Fibroblast of lung (primary cell): ENCODE data around the gene CAV3.

Source experiments
- EZH2 ChIP-seq: IDR thresholded peaks from 2 replicates; pipeline ENCODE4 v1.5.1; 2012; ENCODE audit warnings: low read length, control low read depth, mild to moderate bottlenecking; ENCODE audit errors: missing control alignments
- TF ChIP-seq, protein P1 (sequence below), 2 donors: IDR thresholded peaks in 1 of 2; conservative IDR thresholded peaks in 1 of 2; 1 replicate in 1 of 2; 2 replicates in 1 of 2; pipeline ENCODE4 v1.5.1; 2011 to 2012; ENCODE audit warnings: low read length in 2 of 2, control low read depth in 1 of 2, inconsistent platforms in 1 of 2, low read depth in 1 of 2, mild to moderate bottlenecking in 1 of 2

DNA sequence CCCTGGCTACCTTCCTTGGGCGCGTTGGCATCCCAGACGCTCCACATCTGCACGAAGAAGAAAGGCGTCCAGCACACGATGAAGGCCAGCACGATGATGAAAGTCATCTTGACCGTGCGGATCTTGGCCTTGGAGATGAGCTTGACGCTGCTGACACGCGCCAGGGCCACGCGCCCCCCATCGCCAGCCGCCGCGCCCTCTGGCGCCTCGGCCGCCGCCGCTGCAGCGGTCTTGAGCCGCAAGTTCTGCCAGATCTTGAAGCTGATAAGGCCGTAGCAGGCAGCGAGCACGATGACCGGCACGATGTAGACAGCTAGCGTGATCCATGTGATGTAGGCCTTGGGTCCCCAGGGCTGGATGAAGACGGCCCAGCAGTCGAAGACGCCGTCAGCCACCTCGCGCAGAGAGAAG, 33.7 kb downstream of the CAV3 start:
- TF ChIP-seq, protein P1, sequence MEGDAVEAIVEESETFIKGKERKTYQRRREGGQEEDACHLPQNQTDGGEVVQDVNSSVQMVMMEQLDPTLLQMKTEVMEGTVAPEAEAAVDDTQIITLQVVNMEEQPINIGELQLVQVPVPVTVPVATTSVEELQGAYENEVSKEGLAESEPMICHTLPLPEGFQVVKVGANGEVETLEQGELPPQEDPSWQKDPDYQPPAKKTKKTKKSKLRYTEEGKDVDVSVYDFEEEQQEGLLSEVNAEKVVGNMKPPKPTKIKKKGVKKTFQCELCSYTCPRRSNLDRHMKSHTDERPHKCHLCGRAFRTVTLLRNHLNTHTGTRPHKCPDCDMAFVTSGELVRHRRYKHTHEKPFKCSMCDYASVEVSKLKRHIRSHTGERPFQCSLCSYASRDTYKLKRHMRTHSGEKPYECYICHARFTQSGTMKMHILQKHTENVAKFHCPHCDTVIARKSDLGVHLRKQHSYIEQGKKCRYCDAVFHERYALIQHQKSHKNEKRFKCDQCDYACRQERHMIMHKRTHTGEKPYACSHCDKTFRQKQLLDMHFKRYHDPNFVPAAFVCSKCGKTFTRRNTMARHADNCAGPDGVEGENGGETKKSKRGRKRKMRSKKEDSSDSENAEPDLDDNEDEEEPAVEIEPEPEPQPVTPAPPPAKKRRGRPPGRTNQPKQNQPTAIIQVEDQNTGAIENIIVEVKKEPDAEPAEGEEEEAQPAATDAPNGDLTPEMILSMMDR (conservative IDR thresholded peaks at IDR 0.05 in 1 of 2, IDR thresholded peaks at IDR 0.05 in 1 of 2; ENCODE audit: low read depth in 1 of 2, low read length in 2 of 2) = no peak
- TF ChIP-seq EZH2 = no peak
